ENCODE results near the gene KIAA1191.

The KIAA1191 gene

DNA sequence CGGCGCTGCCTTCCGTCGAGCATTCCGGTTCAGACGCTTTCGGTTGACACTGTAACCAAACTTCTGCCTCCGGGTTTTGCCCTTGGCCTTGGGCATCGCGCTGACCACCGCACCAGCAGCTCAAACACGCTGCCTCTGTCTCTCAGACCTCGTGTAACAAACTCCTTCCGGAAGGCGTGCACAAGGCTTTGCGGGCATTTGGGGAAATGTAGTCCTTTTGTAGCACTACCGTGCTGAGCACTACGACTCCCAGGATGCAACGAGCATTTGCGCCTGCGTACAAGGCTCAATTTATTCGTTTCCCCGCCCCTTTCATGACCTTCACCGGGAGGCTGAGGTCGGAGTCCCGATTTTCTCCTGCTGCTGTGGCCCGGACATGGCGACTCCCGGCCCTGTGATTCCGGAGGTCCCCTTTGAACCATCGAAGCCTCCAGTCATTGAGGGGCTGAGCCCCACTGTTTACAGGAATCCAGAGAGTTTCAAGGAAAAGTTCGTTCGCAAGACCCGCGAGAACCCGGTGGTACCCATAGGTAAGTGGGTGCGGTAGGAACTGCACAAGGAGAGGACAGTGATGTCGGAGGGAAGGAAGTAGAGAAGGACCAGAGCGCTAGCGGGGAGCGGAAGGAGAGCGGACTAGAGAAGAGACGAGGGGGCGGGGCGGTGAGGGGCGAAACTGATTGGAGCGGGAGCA is 27.0 kb upstream of the KIAA1191 start, which contains the start of the genes HIGD2A and NOP16:
TSS of gene HIGD2A (plus strand) at position 308 of the 691 bp plus-strand sequence. CDS start at position 377, 69 bp downstream.
TSS of gene NOP16 (minus strand) at position 155 of the 691 bp plus-strand sequence. CDS start at position 96, 59 bp downstream.
- peak; percentile 96 for DNase-seq

GRCh38 chr5:176388003-176388443 is 26.5 kb upstream of the KIAA1191 start:
- DNase-seq = no peak

DNA sequence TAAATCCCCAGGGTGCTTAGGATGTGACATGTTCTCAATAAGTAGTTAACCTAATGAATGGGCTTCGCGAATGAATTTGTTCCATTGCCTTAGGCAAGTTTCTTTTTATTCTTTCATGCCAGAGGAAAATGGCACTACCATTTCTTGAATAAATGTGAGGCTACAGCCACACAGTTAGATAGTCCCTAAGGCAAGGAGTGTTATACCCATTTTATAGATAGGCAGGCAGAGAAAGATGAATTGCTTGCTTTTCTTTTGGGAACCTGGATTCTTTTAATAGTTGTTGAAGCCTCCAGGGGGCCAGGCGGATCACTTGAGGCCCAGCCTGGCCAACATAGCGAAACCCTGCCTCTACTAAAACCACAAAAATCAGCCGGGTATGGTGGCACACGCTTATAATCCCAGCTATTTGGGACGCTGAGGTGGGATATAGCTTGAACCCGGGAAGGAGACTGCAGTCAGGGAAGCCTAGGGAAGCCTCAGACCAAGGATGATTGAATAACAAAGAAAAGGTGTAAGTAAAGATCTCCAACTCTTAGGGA is 25.9 kb upstream of the KIAA1191 start:
- no peak for DNase-seq

DNA sequence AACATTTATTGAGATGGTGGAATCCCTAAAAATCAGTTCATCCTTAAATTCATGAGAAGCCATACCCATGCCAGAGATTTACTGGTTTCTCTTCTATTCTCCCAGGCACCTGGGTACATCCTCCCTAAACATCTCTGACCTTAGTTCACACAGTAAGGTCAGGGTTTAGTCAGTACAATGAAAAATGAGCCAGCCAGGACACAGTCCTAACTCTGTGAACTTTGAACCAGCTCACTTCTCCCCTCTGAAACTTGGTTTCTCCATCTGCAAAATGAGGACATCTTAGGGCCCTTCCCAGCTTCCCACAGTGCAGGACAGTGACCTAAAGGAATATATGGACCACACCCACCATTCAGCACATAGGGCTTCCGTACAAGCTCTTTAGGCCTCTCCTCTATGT is 24.9 kb upstream of the KIAA1191 start:
- no peak for DNase-seq

GRCh38 chr5:176384991-176385390 is 23.4 kb upstream of the KIAA1191 start:
- DNase-seq = no peak

DNA sequence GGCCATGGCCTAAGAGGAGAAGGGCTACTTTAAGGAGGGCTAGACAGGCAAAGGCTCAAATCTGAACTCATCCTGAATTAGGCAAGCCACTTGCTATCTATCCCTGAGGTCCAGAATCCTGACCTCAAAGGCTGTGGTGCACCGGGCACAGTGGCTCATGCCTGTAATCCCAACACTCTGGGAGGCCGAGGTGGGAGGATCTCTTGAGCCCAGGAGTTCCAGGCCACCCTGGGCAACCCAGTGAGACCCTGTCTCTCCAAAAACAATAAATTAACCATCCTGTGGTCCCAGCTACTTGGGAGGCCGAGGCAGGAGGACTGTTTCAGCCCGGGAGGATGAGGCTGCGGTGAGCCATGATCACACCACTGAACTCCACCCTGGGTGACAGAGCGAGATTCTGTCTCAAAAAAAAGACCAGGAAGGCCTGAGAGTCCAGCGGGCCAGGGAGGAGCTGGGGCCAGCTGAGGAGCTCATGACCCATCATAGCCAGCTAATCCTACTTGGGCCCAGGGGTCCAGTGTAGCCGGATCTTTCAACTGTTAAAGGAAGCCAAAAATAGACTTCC is 22.9 kb upstream of the KIAA1191 start:
- no peak for DNase-seq

- DNase-seq = no peak
These were observed 22.4 kb upstream of the KIAA1191 start for GRCh38 chr5:176383961-176384360.

DNA sequence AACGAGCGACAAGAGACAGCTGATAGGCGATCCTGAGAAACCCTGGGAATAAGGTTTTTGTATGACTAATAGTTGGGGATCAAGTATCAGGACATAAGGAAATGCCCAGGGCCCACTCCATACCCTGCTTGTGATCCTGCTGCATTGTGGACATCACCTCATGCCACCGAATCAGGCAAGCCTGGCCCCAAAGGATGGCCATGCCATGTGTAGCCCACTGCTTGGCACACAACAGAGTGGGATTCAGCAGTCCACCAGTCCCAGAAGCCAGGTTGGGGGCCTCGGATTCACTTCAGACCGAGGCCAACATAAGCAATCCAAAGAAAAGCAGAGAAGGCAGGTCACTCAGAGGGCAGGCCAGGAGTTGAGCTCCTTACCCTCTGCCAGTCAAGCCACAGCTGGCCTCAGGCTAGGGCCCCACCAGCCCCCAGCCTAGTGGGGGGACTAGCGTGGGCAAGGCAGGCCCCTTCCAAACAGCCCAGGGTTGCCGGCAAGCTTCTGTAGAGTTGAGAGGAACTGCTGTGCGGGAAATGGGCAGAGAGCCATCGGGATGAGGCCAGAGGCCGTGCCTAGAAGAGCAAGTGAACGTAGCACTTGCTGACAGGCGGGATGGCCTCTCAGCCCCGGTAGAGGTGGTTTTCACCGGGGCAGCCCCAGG is 21.8 kb upstream of the KIAA1191 start:
- DNase-seq = no peak

GRCh38 chr5:176382721-176383120 is 21.2 kb upstream of the KIAA1191 start:
- no peak for DNase-seq

GRCh38 chr5:176381979-176382378 is 20.4 kb upstream of the KIAA1191 start:
- DNase-seq = no peak

GRCh38 chr5:176381423-176381822 is 19.9 kb upstream of the KIAA1191 start:
- no peak for DNase-seq

- DNase-seq = no peak
These were observed 18.3 kb upstream of the KIAA1191 start for GRCh38 chr5:176379881-176380280.

DNA sequence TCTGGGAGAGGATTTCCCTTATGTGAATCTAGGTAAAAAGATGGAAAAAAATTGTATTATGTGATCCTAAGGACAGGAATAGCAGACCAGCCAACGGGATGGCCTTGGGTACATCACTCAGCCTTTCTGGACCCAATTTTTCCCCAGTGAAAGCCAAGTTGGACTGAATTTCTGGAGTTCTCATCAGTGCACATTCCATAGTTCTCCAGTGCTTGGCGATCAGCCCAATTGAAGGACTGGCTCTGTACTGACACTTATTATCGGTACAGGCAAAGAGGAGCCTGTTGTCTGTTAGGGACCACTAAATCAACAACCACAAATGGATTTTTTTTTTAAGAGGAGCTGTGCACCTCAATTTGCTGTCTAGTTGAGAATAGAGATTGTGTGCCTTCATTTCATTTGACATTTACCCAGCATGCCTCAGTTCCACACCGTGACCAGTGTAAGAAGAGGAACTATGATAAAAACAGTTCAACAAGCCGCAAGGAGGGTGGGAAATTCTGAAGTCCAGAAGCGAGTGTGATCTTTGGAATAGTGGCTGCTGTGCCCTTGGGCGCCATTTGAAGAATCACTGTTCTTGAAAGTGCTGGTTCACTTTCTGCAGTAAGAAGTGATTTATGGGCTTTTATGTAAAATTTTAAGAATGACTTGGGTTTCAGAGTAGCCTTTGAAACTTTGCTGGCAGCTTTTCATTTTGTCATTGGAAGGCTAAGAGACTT is 11.7 kb upstream of the KIAA1191 start:
- DNase-seq = no peak

- no peak for DNase-seq
These were observed 10.3 kb upstream of the KIAA1191 start for GRCh38 chr5:176371621-176372539.

- DNase-seq = no peak
These were observed 8.6 kb upstream of the KIAA1191 start for GRCh38 chr5:176369934-176370711.

- DNase-seq = no peak
These were observed 7.2 kb upstream of the KIAA1191 start for GRCh38 chr5:176368726-176369125.

GRCh38 chr5:176366232-176366894 is 4.8 kb upstream of the KIAA1191 start:
- no peak for DNase-seq

DNA sequence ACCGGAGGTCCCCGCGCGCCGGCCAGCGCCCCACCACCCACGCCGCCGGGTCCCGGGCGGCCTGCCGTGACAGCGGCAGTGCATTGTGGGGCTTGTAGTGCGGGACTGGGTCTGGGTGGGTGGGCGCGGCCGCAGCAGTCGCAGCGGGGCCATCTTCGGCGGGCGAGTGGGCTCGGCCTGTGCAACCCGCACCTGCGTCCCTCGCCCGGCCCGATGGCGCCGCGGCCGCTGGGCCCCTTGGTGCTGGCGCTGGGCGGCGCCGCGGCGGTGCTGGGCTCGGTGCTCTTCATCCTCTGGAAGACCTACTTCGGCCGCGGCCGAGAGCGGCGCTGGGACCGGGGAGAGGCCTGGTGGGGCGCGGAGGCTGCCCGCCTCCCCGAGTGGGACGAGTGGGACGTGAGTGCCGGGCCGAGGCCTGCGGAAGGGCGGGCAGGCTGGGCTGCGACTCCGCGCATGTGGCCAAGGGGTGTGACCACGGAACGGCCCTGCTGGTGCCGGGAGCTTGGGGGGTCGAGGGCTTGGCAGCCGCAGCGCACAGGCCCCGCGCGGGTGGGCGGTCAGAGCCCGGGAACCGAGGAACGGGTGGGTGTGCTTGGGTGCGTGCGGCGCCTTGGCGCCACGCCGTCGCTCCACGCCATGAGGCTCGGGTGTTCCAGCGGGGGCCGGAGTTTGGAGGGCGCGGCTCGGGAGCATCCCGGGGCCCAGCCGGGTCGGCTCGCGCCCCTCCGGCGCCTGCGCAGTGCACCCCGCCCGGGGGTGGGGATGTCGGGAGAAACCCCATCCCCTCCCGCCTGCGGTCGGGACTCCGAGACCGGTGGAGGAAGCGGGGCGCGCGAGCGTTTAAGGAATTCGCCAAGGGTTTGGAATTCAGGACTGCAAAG is 4.0 kb upstream of the KIAA1191 start, which contains the start of gene ARL10:
TSS of gene ARL10 (plus strand) at position 137 of the 881 bp plus-strand sequence. CDS start at position 214, 77 bp downstream.
- peak; percentile 61 for DNase-seq

- DNase-seq = no peak
These were observed 3.3 kb upstream of the KIAA1191 start for GRCh38 chr5:176364765-176365350.
